Hepatocyte (in vitro differentiated cells): ENCODE results near the gene CEBPE. TPM values are rescaled to one million over a fixed set of nuclear protein-coding genes. Genes with fewer than 3 reads are reported as not detected.
"Not testable (repeated sequence)": the region's sequence is repeated elsewhere in the genome, so short reads cannot be mapped to it uniquely, and the experiment has no call there.

Experiments
- DNase-seq: peaks from one replicate; pipeline ENCODE4 v3.0.0-alpha.2; 2016; ENCODE audit warnings: low spot score
- H2AFZ ChIP-seq: fragments of 200-600 bp; sonication (generic); 2 replicates; pipeline ENCODE4 v1.6.0; 2016; ENCODE audit warnings: antibody characterized with exemption, mild to moderate bottlenecking
- H3K27ac ChIP-seq: fragments of 200-600 bp; sonication (generic); 2 replicates; pipeline ENCODE4 v1.5.1; 2016; ENCODE audit warnings: mild to moderate bottlenecking
- H3K27me3 ChIP-seq: fragments of 200-600 bp; sonication (generic); 2 replicates; pipeline ENCODE4 v1.6.1; 2016
- H3K36me3 ChIP-seq: fragments of 200-600 bp; sonication (generic); replicated peaks from 2 replicates; pipeline ENCODE4 v1.5.1; 2016; ENCODE audit warnings: low read depth; ENCODE audit not compliant: insufficient read depth
- H3K4me1 ChIP-seq: fragments of 200-600 bp; sonication (generic); 2 replicates; pipeline ENCODE4 v1.5.1; 2016; ENCODE audit warnings: mild to moderate bottlenecking, moderate library complexity; ENCODE audit not compliant: insufficient read depth
- H3K4me2 ChIP-seq: fragments of 200-600 bp; sonication (generic); 2 replicates; pipeline ENCODE4 v1.6.0; 2016
- H3K4me3 ChIP-seq: fragments of 200-600 bp; sonication (generic); 2 replicates; pipeline ENCODE4 v1.5.1; 2016; ENCODE audit warnings: mild to moderate bottlenecking
- H3K79me2 ChIP-seq: fragments of 200-600 bp; sonication (generic); 2 replicates; pipeline ENCODE4 v1.6.0; 2017; ENCODE audit warnings: mild to moderate bottlenecking
- H3K9me2 ChIP-seq: fragments of 200-600 bp; sonication (generic); replicated peaks from 2 replicates; pipeline ENCODE4 v1.6.0; 2017; ENCODE audit warnings: mild to moderate bottlenecking; ENCODE audit not compliant: insufficient read depth
- H3K9me3 ChIP-seq: fragments of 200-600 bp; sonication (generic); 2 replicates; pipeline ENCODE4 v1.5.1; 2016; ENCODE audit warnings: low read depth, mild to moderate bottlenecking
- H4K20me1 ChIP-seq: fragments of 200-600 bp; sonication (generic); 2 replicates; pipeline ENCODE4 v1.6.0; 2016; ENCODE audit warnings: mild to moderate bottlenecking; ENCODE audit not compliant: insufficient read depth, poor library complexity, severe bottlenecking
- EZH2 ChIP-seq: fragments of 200-600 bp; sonication (generic); IDR thresholded peaks from 2 replicates; pipeline ENCODE4 v1.6.1; 2016; ENCODE audit warnings: antibody characterized with exemption, mild to moderate bottlenecking, borderline replicate concordance
- EZH2phosphoT487 ChIP-seq: fragments of 200-600 bp; sonication (generic); IDR thresholded peaks from one replicate; pipeline ENCODE4 v1.6.1; 2018; ENCODE audit warnings: antibody characterized with exemption, mild to moderate bottlenecking, low read depth, moderate library complexity; ENCODE audit not compliant: unreplicated experiment, severe bottlenecking
- WGBS: methylation state at CpG from one replicate; pipeline ENCODE4 v1.1.6; 2016; ENCODE audit warnings: low lambda C conversion rate; ENCODE audit errors: missing lambda C conversion rate; 5-methylcytosine and 5-hydroxymethylcytosine counted together
- polyA plus RNA-seq: library from polyadenylated mRNA; unstranded; fragments of >200 nt; fragmentation: Nextera tagmentation; extraction: Ambion mirVana; gene quantifications from 2 replicates; pipeline ENCODE4 v1.2.1, GENCODE V29; 2016
- total RNA-seq: library from RNA; depleted of rRNA; stranded (reverse); fragments of >200 nt; gene quantifications from 2 replicates; pipeline ENCODE4 v1.2.3, GENCODE V29; 2014
- TF ChIP-seq, protein P1 (sequence below): fragments of 200-600 bp; sonication (generic); IDR thresholded peaks from 2 replicates; pipeline ENCODE4 v1.5.1; 2016; ENCODE audit warnings: antibody characterized with exemption, mild to moderate bottlenecking; ENCODE audit not compliant: poor library complexity

Gene CEBPE
- total and polyA plus RNA-seq, 2 experiments from 2014 or later = not detected

GRCh38 chr14:23110579-23111365 is 8.3 kb downstream of the CEBPE start:
- H3K27me3 ChIP-seq = peaks cover 13% of the 10 kb centered on the region
- WGBS = 83% methylated on average over 5 of the region's 5 CpGs
- TF ChIP-seq, protein P1, sequence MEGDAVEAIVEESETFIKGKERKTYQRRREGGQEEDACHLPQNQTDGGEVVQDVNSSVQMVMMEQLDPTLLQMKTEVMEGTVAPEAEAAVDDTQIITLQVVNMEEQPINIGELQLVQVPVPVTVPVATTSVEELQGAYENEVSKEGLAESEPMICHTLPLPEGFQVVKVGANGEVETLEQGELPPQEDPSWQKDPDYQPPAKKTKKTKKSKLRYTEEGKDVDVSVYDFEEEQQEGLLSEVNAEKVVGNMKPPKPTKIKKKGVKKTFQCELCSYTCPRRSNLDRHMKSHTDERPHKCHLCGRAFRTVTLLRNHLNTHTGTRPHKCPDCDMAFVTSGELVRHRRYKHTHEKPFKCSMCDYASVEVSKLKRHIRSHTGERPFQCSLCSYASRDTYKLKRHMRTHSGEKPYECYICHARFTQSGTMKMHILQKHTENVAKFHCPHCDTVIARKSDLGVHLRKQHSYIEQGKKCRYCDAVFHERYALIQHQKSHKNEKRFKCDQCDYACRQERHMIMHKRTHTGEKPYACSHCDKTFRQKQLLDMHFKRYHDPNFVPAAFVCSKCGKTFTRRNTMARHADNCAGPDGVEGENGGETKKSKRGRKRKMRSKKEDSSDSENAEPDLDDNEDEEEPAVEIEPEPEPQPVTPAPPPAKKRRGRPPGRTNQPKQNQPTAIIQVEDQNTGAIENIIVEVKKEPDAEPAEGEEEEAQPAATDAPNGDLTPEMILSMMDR = no peak
- no peak for TF ChIP-seq EZH2phosphoT487

GRCh38 chr14:23109769-23110168 is 9.3 kb downstream of the CEBPE start:
- Histone ChIP-seq H3K4me3 (no peak overlapping the region), H3K9me2 (no peaks in the 10 kb centered on the region), H4K20me1 (no peaks in the 10 kb centered on the region), H3K36me3 (no peaks in the 10 kb centered on the region), H3K9me3 (no peaks in the 10 kb centered on the region), H3K79me2 (no peaks in the 10 kb centered on the region), H2AFZ (no peak overlapping the region), H3K27me3 (peaks cover 13% of the 10 kb centered on the region), H3K4me2 (no peak overlapping the region), H3K4me1 (no peaks in the 10 kb centered on the region), H3K27ac (no peak overlapping the region)
- no peak for TF ChIP-seq EZH2phosphoT487
- no peak for TF ChIP-seq EZH2
- TF ChIP-seq, protein P1 = no peak
- 96% methylated on average over 1 of the region's 1 CpG for whole genome bisulfite sequencing
- no peak for DNase-seq

More at GRCh38 chr14:23110579-23111365, 8.3 kb downstream of the CEBPE start:
- Histone ChIP-seq H3K9me2 (no peaks in the 10 kb centered on the region), H3K4me3 (no peak overlapping the region), H3K4me1 (no peaks in the 10 kb centered on the region), H3K27ac (no peak overlapping the region), H4K20me1 (no peaks in the 10 kb centered on the region), H2AFZ (no peak overlapping the region), H3K79me2 (no peaks in the 10 kb centered on the region), H3K36me3 (no peaks in the 10 kb centered on the region), H3K9me3 (no peaks in the 10 kb centered on the region), H3K4me2 (no peak overlapping the region)
- no peak for DNase-seq

- not testable (repeated sequence) for H4K20me1 ChIP-seq, DNase-seq, H3K79me2 ChIP-seq, H3K27ac ChIP-seq, H3K4me2 ChIP-seq, H3K4me3 ChIP-seq, H3K9me3 ChIP-seq, H3K9me2 ChIP-seq, H3K4me1 ChIP-seq, H3K36me3 ChIP-seq, H2AFZ ChIP-seq
- 96% methylated on average over 24 of the region's 24 CpGs for WGBS
- H3K27me3 ChIP-seq = peaks cover 13% of the 10 kb centered on the region
Observed at GRCh38 chr14:23108169-23108568, 10.9 kb downstream of the CEBPE start.

GRCh38 chr14:23107620-23108019 is 11.4 kb downstream of the CEBPE start:
- H3K9me3 ChIP-seq, H3K4me3 ChIP-seq, H3K4me1 ChIP-seq, H3K4me2 ChIP-seq, DNase-seq, H3K36me3 ChIP-seq, H2AFZ ChIP-seq, H3K9me2 ChIP-seq, H3K27ac ChIP-seq, H3K79me2 ChIP-seq, H4K20me1 ChIP-seq: not testable (repeated sequence)
- H3K27me3 ChIP-seq = peaks cover 13% of the 10 kb centered on the region
- 70% methylated on average over 3 of the region's 5 CpGs for WGBS
